ENCODE measurements around the gene KRTAP5-8.
"Not testable (repeated sequence)": the region's sequence is repeated elsewhere in the genome, so short reads cannot be mapped to it uniquely, and the experiment has no call there.

DNA sequence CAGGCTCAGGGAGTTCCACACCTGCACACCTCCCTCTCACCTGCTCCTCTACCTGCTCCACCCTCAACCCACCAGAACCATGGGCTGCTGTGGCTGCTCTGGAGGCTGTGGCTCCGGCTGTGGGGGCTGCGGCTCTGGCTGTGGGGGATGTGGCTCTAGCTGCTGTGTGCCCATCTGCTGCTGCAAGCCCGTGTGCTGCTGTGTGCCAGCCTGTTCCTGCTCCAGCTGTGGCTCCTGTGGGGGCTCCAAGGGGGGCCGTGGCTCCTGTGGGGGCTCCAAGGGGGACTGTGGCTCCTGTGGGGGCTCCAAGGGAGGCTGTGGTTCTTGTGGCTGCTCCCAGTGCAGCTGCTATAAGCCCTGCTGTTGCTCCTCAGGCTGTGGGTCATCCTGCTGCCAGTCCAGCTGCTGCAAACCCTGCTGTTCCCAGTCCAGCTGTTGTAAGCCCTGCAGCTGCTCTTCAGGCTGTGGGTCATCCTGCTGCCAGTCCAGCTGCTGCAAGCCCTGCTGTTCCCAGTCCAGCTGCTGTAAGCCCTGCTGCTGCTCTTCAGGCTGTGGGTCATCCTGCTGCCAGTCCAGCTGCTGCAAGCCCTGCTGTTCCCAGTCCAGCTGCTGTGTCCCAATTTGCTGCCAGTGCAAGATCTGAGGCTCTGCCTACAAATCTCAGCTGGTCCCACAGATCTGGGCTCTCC lies at the start of gene KRTAP5-8:
- TF ChIP-seq TCF12 (IDR thresholded peaks at IDR 0.05; ENCODE audit: low read depth); CEBPB (IDR thresholded peaks at IDR 0.05); RAD21 (IDR thresholded peaks at IDR 0.05; ENCODE audit: low read depth); TAF1 (IDR thresholded peaks at IDR 0.05; ENCODE audit: low read depth); FOXM1 (IDR thresholded peaks at IDR 0.05; ENCODE audit: borderline replicate concordance, low read depth); YY1 (IDR thresholded peaks at IDR 0.05; ENCODE audit: low read depth); EP300 (IDR thresholded peaks at IDR 0.05; ENCODE audit: borderline replicate concordance): not testable (repeated sequence)
- TF ChIP-seq, protein P1, sequence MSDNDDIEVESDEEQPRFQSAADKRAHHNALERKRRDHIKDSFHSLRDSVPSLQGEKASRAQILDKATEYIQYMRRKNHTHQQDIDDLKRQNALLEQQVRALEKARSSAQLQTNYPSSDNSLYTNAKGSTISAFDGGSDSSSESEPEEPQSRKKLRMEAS (IDR thresholded peaks at IDR 0.05): not testable (repeated sequence)

Measured in Ishikawa (cell line).